ENCODE measurements around the gene ZNF546. TPM values are rescaled to one million over a fixed set of nuclear protein-coding genes. Genes with fewer than 3 reads are reported as not detected.
"Not testable (repeated sequence)": the region's sequence is repeated elsewhere in the genome, so short reads cannot be mapped to it uniquely, and the experiment has no call there.

Gene ZNF546
- 6.7 and 7.7 TPM in 2 replicates for total RNA-seq

DNA sequence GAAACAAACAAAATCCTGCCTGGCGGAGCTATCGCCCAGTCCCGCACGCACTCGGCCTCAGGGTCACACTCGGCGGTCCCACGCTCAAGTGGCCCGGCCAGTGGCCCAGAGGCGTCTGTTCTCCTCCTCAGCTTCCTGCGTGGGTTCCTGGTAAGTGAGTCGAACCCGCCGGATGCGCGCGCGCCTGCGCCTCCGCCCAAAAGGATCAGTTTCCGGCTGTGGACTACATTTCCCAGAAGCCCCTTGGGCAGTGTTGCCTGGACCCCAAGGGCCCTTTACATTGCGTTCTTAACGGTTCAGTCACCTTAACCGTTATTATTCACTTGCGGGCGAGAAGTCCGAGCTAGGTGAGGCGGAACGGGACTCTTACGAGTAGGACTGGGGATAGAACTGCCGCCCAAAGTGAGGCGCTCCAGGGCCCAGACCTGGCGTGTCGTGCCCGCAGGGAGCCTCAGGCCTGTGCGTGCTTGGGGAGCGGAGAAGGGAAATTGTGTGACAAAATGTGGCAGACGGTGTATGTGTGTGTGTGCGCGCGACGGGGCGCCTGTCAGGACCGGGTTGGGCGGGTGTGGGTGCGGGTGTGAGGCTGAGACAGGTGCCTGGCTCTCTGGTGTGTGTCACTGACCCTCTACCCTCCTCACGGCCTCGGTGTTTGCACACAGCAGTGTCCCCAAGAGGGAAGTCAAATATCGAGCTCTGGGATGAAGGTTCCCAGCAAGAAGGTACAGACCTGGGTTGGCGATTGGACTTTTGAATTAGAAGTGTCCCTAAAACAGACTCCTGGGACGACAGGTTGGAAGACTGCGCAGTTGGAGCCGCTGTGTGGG is at the start of gene ZNF546:
Gene ZNF546 (plus strand): TSS at position 250 of the 827 bp plus-strand sequence. CDS start 1,267 bp downstream, outside the sequence.
- intact Hi-C loops (cut with micrococcal nuclease) = loop anchor here (1.0 kb wide), 8 partner anchors 26 to 288 kb away; partner anchors contain the start of genes AKT2, FBL, MAP3K10 and PSMC4

GRCh38 chr19:39949026-39949747 is 47.7 kb upstream of the ZNF546 start:
- intact Hi-C loops (cut with micrococcal nuclease) = no loop called here

DNA sequence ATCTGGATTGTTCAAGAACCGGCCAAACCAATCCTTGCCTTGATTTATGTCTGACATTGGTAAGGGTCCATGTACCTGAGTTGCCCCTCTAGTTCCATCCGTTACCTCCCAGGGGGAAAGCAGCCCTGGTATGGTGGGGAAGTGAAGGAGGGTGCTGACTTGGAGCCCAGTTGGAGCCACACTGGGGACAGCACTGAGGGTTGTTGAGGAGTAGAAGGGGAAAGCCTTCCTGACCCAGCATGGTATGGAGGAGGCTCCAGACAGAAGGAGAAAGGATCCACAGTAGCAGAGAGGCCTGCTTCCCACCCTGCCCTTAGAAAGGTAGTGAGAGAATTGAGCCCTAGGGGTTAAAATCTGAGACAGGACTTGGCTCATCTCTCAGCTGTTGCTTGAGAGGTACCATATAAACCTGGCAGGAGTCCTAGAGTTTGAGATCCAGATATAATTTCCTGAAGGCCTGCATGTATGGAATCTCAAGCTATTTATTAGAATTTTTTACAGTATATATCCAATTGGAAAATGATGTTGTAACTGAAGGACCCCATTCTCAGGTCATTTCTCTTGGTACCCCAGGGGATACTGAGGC is 45.7 kb upstream of the ZNF546 start:
- intact Hi-C loops (cut with micrococcal nuclease) = no loop called here

DNA sequence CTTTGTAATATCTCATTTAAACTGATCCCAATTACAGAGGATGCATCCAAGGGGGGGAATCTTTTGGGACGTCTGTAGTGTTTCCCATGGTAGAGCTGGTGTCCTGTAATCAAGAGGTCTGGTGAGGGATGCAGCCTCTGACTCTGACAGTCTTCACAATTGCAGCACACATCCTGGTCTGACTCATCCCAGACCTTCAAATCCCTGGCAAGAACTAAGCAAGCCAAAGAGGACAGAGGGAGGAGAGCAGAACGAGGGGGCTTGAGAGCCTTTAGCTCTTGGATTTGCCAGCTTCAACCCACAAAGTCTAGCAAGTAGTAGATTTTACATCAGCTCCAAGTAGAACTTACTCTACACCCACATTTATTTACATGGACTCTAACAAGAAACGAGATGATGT is 45.2 kb upstream of the ZNF546 start:
- intact Hi-C loops (cut with micrococcal nuclease) = loop anchor here (2.0 kb wide), 1 partner anchor 15 kb away; no protein-coding TSS in a partner anchor

DNA sequence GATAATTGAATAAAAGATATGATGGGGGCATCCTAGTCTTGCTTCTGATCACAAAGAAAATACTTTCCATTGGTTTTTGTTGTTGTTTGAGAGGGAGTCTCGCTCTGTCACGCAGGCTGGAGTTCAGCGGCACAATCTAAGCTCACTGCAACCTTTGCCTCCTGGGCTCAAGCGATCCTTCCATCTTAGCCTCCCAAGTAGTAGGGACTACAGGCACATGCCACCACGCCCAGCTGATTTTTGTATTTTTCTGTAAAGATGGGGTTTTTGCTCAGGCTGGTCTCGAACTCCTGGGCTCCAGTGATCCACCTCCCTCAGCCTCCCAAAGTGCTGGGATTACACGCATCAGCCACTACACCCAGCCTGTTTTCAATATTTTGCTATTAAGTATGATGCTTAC is 42.9 kb upstream of the ZNF546 start:
- intact Hi-C loops (cut with micrococcal nuclease) = loop anchor here (1.0 to 2.0 kb wide), 3 partner anchors 10 to 17 kb away; no protein-coding TSS in a partner anchor

GRCh38 chr19:39957886-39958285 is 39.0 kb upstream of the ZNF546 start:
- intact Hi-C loops (cut with micrococcal nuclease) = not testable (repeated sequence)

DNA sequence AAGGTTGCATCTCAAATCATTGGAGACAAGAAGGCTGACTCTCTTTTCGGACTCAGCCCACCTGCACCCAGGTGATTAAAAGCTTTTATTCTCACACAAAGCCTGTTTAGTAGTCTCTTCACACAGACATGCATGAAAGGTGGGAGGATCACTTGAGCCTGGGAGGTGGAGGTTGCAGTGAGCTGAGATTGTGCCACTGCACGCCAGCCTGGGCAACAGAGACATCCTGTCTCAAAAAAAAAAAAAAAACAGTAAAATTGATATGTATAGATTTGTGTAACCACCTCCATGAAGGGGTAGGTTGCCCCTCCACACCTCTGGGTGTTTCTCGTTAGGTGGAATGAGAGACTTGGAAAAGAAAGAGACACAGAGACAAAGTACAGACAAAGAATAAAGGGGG is 37.9 kb upstream of the ZNF546 start:
- intact Hi-C loops (cut with micrococcal nuclease) = loop anchor here (1.0 kb wide), 1 partner anchor 11 kb away; no protein-coding TSS in a partner anchor

DNA sequence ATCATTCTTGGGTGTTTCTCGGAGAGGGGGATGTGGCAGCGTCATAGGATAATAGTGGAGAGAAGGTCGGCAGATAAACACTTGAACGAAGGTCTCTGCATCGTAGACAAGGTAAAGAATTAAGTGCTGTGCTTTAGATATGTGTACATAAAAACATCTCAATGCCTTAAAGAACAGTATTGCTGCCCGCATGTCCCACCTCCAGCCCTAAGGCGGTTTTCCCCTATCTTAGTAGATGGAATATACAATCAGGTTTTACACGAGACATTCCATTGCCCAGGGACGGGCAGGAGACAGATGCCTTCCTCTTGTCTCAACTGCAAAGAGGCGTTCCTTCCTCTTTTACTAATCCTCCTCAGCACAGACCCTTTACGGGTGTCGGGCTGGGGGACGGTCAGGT is 37.5 kb upstream of the ZNF546 start:
- intact Hi-C loops (cut with micrococcal nuclease) = loop anchor here (1.0 kb wide), 1 partner anchor 11 kb away; no protein-coding TSS in a partner anchor

GRCh38 chr19:39963898-39964297 is 33.0 kb upstream of the ZNF546 start:
- intact Hi-C loops (cut with micrococcal nuclease) = no loop called here

GRCh38 chr19:39966617-39967016 is 30.2 kb upstream of the ZNF546 start:
- intact Hi-C loops (cut with micrococcal nuclease) = no loop called here

GRCh38 chr19:39967561-39967960 is 29.3 kb upstream of the ZNF546 start:
- intact Hi-C loops (cut with micrococcal nuclease) = no loop called here

DNA sequence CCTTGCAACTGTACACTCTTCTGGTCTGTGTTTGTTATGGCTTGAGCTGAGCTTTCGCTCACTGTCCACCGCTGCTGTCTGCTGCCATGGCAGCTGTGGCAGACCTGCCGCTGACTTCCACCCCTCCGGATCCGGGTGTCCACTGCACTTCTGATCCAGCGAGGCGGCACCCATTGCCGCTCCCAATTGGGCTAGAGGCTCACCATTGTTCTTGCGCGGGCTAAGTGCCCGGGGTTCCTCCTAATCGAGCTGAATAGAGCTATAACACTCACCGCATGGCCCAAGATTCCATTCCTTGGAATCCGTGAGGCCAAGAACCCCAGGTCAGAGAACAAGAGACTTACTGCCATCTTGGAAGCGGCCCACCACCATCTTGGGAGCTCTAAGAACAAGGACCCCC is 28.1 kb upstream of the ZNF546 start:
- intact Hi-C loops (cut with micrococcal nuclease) = no loop called here

- intact Hi-C loops (cut with micrococcal nuclease) = no loop called here
Measured at GRCh38 chr19:39969266-39969665, 27.6 kb upstream of the ZNF546 start.

DNA sequence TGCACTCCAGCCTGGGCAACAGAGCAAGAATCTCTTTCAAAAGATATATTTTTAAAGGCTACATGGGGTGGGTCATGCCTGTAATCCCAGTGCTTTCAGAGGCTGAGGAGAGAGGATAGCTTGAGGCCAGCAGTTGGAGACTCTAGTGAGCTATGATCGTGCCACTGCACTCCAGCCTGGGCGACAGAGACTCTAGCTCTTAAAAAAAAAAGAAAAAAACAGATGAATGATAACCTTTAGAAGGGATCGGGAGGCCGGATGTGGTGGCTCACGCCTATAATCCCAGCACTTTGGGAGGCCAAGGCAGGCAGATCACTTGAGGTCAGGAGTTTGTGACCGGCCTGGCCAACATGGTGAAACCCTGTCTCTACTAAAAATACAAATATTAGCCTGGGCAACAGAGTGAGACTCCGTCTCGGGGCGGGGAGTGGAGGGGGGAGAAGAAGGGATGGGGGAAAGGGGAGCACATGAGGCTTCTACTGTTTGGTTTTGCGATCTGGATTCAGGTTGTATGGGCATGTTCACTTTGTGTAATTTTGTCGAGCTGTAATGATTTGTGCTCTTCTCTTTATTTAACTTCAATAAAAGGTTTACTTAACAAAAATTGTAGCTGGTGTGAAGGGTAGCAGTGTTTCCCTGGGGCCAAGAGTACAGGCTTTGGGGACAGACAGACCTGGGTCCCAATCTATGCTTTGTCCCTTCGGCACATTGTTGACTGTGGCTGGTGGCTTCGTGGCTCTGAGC is 27.0 kb upstream of the ZNF546 start:
- intact Hi-C loops (cut with micrococcal nuclease) = loop anchor here (1.0 to 5.0 kb wide), 8 partner anchors 11 to 293 kb away; no protein-coding TSS in a partner anchor

DNA sequence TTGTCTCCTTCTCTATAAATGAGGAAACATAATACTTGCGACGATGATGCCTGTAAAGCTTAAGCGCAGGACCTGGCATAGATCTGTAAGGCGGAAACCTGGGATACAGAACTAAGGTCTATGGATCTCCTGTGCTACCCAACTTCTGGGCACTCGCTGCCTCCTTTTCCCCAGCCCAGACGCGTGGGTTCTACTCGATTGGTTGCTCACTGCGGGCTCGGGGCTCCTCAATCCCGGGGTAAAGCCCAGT is 26.5 kb upstream of the ZNF546 start:
- intact Hi-C loops (cut with micrococcal nuclease) = loop anchor here (1.0 to 5.0 kb wide), 8 partner anchors 11 to 294 kb away; no protein-coding TSS in a partner anchor

DNA sequence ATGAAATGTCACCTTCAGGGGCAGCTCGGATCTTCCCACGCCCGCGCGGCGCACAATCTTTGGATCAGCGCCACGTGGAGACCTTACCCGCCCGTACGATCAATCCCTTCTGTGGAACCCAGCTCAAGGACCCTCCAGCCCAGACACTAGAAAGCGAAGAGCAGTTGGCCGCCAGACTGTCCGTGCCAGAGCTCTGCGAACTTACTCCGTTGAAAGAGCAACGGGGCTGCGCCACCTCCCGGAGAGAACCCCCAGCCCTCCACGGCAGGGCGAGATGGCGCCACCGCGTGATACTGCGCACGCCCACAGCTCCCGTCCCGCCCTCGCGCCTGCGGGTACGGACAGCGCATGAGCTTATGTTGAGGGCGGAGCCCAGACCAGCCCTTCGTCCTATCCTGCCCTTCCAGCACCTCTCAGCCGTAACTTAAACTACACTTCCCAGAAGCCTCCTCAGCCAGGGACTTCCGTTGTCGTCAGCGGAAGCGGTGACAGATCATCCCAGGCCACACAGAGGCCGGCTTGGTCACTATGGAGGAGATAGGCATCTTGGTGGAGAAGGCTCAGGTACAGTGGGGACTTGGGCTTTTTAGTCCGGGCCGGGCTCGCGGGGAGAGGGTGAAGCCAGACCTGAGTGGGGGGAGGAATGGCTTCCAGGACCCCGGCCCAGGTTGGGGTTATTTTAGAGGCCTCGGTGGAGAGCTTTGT is 26.0 kb upstream of the ZNF546 start, which contains the start of gene PSMC4:
Gene PSMC4 (plus strand): TSS at position 491 of the 705 bp plus-strand sequence. CDS start 38 bp downstream, at position 529.
- intact Hi-C loops (cut with micrococcal nuclease) = loop anchor here (1.0 to 5.0 kb wide), 16 partner anchors 12 to 314 kb away; partner anchors contain the start of genes AKT2, FBL, MAP3K10 and ZNF780A

DNA sequence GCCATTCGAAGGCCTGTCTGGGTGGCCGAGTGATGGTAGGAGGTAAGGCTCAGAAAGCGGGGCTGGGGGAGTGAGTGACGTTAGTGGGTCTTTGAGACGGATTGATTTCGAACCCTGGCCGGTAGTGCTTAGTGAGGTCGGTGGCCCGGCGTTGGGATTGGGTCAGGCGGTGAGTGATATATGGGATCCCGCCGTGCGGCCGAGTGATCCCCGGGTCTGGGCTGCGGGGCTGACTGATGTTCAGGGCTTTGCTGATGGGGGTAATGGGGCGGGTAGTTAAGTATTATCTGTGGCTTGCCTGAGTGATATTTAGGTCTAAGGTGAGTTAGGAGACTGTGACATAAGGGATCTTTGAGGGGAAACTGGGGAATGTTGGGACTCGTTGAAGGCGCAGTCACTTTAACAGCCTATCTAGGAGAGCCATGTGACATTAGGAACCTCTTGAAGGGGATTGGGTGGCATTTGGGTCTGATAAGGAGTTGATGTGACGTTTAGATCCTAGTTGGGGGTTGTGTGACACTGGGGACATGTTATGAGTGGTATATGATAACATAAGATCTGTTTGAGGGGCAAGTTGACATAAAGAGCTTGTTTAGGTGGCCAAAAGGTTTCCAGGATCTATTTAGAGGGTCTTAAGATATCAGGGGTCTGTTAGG is 25.4 kb upstream of the ZNF546 start:
- intact Hi-C loops (cut with micrococcal nuclease) = loop anchor here (1.0 to 5.0 kb wide), 12 partner anchors 25 to 314 kb away; partner anchors contain the start of genes AKT2, FBL, MAP3K10 and ZNF780A

DNA sequence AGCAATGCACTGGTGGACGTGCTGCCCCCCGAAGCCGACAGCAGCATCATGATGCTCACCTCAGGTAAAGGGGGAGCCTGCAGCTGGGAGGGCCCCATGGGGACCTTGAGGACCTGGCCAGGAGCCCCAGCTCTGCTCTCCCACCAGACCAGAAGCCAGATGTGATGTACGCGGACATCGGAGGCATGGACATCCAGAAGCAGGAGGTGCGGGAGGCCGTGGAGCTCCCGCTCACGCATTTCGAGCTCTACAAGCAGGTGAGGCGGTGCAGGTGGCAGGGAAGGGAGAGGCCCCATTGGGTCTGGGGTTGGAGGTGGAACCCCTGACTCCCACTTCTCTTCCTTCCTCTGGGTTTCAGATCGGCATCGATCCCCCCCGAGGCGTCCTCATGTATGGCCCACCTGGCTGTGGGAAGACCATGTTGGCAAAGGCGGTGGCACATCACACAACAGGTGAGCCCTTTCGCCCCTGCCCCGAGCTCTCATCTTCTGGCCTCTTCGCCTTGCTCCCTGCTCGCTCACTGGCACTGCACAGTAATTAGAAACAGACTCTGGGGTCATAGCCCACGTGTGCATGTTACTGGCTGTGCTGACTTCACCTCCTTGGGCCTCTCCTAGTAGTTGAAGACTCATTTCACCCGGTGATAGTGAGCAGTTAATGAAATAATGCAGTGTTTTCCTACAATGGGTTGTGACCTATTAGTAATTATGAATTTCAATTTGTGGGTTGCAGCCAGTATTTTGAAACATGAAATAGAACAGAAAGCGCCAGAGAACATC is 22.3 kb upstream of the ZNF546 start:
- intact Hi-C loops (cut with micrococcal nuclease) = loop anchor here (5.0 kb wide), 1 partner anchor 248 kb away; no protein-coding TSS in a partner anchor

DNA sequence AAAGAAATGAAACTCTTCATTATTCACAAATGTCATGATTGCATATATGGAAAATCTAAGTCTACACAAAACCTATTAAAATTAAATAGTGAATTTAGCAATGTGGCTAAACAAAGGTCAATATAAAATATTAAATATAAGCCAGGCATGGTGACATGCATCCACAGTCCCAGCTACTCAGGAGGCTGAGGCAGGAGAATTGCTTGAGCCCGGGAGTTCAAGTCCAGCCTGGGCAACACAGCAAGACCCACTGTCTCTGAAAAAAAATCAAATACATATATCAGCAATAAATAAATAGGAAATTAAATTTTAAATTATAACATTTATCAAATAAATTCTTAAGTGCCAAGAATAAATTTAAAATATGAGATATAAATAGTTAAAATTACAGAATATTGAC is 14.0 kb upstream of the ZNF546 start:
- intact Hi-C loops (cut with micrococcal nuclease) = no loop called here
